ENCODE results near the gene LRMDA.

LRMDA gene

DNA sequence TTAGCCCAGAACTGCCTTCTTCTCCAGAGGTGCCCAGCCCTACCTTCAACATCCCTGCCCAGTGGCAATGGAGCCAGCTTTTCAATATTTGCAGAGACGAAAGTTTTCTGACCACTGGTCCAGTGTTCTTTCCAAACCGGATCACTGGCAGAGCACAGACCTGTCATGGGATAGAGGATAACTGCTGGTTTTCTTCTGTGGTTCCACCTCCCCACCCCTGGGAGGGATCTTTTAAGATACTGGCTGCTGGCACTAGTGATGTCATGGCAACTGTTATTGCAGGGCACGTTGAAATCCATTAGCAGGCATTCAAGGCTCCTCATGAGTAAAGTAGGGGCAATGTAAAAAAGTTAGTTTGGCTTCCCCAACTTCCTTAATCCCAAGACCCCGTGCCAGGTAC lies 387.1 kb downstream of the LRMDA start:
- DNase-seq (ENCODE audit: low read depth in 3 of 3) = no peak

DNA sequence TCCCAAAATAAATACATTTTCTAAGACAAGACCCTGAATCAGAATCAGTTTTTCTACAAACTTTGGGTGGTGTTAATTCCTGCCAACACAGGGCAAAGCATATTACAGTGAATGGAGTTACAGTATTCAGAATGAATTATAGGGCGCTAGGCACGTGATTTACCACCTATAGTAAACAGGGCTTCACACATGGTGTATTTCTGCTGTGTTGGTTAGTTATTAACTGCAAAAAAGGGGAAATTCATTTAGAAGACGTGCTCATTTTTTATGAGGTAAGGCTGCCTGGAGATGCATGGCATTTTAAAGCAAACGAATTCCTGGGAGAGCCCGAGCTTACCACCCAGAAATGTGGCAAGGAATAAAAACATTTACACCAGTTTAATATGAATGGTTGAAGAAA lies 393.8 kb downstream of the LRMDA start:
- no peak for DNase-seq (ENCODE audit: low read depth in 3 of 3)

DNA sequence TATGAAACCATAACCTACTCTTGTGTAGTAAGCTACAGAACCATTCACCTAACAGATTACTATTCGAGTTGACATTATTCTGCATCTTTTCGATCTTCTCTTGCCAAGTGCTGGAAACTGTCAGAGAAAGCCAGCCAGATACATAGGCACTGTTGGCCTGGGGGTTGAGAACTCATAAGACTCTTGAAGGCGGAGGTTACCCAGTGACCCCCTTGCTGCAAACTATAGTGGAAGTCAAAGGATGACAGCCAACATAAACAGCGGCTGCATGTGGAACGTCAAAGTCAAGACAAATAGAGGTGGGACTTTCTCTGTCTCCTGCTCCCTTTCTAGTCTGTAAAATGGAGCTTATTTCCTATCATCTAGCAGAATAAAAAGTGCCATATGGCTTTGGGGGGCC lies 394.2 kb downstream of the LRMDA start:
- DNase-seq (ENCODE audit: low read depth in 3 of 3) = no peak

DNA sequence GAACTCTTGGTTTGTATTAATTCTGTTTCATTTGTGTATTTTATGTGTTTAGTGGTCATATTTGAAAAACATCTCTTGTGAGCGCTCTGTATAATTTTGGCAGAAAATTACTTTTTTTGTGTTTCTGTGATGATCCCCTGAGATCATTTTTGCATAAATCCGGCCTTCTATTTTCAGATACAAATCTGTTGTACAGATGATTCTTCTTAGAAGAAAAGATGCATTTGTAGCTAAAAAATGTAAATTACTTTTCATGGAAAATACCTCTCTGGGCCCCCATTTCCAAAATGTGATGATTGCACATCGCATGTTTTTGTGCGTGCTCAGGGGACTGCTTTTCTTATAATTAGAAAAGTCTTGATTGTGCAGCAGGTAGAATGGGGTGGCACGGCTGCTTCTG lies 395.4 kb downstream of the LRMDA start:
- no peak for DNase-seq (ENCODE audit: low read depth in 3 of 3)

DNA sequence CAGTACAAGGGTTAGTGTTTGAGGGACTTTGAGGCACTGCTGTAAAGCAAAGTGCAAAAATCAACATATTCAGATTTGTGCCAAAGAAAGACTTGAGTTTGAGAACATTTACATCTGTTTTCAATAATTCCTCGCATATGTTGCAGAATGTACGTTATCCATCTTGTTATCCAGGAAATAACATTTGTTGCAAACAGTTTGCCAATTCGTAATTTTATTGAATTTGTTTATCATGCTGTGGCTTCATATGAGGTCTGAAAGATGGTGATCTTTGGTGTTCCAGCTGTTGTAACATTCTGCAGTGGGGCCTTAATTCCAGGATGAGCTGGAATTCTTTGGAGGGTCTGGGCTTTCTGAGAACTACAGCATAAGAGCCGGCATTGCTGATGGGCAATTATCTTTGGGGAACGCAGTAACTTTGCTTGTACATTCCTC lies 396.2 kb downstream of the LRMDA start:
- no peak for DNase-seq (ENCODE audit: low read depth in 3 of 3)

DNA sequence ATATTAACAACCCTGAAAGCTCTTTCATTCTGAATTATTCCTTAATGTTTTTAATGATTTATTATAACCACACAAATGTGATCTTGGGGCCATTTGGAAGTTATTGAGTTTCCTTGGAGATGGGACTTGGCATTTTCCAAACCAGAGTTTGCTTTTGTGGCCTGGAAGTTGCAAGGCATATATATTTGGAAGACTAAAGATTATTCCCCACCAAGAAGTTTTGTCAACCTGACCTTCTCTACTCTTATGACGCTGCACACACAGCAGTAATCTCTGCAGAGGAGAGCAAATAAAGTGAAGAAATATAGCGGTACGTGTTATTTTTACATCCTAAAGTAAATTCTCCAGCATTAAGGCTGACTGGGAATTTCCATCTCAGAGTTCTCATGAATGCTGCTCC lies 397.0 kb downstream of the LRMDA start:
- DNase-seq (ENCODE audit: low read depth in 3 of 3) = no peak

DNA sequence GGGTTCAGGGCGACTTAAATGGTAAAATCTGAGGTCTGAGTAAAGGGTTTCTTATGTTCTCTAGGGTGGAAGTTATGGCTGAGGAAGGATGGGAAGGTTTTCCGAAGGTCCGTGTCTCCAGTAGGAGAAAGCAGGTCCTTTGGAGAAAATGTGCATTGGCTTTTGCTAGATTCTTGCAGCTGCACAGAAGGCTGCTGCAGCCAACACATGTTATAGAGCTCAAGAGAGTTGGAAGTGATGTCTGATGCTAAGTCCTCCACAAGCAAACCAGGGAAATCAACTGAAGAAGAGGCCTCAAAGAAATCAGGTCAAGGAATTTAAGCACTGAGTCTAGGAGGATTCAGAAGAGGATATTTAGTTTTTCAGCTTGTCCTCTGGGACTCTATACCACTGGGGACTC lies 404.6 kb downstream of the LRMDA start:
- DNase-seq (ENCODE audit: low read depth in 3 of 3) = no peak

DNA sequence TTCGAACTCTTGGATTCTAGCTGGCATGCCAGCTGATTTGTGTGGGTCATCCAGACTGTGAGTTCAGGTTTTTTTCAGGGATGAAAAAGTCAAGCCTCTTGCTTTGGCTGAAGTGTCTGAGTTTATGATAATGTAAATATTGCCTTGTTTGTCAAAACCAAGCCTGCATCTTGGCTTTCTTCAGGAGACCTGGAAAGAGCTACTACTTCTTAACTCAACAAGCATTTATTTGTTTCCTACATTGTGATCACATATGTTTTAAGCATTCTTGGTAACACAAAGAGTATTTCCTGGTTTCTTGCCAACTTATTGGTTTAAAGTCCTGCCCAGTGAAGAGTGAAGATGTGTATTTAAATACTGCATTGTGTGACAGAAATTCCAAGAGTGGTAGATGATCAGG lies 407.1 kb downstream of the LRMDA start:
- DNase-seq (ENCODE audit: low read depth in 3 of 3) = no peak

DNA sequence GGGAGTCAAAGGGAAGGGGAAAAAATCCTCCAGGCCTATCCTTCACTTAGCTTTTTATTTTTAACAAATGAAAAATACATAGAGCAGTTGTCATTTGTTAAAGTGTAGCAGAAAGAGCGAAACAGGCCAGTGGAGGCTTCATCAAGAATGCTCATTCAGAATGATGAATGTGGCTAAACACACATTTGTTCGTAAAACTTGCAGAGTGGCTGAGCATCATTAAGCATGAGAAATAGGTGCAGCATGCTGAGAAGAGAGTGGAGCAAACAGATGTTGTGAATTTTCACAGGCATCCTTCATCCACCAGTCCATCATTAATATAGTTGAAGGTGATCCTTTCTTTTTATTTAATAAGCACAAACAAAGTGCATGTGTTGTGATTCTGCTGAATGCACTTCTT lies 407.6 kb downstream of the LRMDA start:
- no peak for DNase-seq (ENCODE audit: low read depth in 3 of 3)

DNA sequence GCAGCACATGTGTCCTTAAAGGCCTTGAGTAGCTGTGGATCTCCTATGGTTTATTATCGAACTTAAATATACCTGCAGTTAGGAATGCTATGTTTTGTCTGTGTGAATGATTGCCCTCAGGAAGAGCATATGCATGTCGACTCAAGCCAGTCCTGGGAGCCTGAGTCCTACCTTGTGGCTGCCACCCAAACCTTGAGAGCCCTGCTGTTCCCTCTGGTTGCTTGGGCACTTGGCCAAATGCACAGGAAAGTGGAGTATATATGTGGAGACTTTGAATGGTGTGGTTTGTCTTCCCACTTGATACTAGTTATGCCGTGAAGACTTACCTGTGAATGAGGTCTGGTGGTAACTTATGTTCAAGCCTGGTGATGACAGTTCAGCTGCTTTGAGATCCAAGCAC lies 409.8 kb downstream of the LRMDA start:
- DNase-seq (ENCODE audit: low read depth in 3 of 3) = no peak

DNA sequence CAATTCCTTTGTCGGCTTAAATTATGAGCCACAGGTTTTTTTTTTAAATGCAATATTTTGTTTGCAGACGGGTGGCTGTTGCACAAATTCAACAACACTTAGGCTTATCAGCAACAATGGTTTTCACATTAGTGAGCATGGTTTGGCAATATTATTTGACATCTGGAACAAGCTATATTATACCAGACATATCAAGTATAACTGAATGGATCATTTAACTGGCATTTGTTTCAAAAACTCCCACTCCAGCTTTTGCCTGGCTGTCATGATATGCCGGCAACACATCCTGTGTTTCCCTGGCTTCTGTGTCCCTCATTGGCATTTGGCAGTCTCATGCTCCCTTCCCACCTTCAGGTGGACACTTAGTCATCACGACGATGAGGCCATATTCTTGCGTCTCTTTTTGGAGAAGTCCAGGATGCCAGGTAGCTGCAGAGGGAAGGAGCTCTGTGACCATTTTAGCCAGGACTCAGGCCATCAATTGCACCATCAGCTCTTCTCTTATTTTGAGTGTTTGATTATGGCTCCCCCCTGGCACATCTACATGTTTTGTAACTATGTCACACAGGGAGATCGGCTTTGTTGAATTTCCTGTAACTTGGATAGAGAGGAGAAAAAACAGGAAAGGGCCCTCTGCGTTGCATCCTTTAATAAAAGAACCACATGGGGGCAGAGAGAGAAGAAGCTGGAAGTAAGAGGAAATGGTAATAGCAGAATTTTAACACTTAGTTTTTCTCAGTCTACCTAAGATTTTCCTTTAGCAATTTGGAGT lies 413.9 kb downstream of the LRMDA start:
- no peak for DNase-seq (ENCODE audit: low read depth in 3 of 3)

DNA sequence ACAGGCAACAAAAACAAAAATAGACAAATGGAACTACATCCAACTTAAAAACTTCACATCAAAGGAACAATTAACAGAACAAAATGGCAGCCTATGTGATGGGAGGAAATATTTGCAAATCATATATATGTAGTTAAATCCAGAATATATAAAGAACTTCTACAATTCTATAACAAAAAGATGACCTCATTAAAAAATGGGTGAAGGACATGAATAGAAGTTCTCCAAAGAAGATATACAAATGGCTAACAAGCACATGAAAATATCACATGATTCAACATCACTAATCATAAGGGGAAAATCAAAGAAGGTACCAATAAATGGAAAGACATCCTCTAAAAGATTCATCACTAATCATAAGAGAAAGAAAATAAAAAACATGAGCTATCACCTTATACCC lies 416.1 kb downstream of the LRMDA start:
- no peak for DNase-seq (ENCODE audit: low read depth in 3 of 3)

DNA sequence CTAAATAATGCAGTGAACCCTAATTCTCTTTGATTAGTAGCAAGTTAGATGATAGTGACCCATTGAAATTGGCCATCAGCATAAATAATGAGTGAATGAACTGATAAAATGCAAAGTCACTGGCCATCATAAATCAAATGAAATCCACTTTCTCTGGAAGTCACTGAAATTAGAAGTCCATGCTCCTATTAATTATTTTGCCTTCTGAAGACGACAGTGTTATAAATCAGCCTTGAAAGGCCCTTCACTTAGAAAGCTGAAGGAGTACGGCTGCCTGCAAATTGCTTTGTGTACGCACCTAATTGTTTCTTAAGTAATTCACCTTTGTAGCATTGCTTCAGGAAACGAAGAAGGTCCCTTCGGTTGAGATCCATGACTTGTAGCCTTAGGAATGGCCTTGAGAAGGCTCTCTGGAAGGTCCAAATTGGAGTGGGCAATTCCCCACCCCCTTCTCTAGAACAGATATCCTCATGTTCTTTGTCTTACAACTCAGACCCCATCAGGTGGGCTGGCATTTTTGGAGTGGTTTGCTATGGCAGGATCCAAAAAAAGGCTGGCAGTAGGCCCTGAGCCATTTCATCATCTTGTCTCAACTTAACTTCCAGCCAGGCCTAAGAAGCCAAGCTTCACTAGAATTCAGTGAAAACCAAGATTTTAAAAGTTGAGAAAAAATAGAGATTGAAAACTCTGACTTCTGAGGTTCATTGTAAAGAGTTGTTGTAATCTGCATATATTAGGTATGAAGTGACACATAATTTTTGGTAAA lies 420.3 kb downstream of the LRMDA start:
- DNase-seq (ENCODE audit: low read depth in 3 of 3) = no peak

DNA sequence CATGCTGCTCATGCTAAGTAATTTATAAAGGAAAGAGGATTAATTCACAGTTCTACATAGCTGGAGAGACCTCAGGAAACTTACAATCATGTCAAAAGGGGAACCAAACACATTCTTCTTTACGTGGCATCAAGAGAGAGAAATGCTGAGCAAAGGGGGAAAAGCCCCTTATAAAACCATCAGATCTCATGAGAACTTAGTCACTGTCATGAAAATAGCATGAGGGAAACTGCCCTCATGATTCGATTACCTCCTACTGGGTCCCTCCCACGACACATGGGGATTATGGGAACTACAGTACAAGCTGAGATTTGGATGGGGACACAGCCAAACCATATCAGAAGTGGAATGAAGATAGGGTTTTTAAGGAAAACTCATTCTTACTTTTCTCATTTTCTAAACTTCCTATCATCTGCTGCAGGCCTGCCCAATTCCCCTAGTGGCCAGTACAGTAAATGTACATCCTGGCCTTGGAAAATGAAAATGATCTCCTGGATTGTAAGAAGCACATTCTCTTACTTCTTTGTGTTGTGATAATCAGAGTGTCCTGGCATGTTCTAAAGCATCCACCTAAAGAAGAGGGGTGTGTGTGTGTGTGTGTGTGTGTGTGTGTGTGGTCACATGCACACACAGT lies 421.5 kb downstream of the LRMDA start:
- DNase-seq (ENCODE audit: low read depth in 3 of 3) = no peak

DNA sequence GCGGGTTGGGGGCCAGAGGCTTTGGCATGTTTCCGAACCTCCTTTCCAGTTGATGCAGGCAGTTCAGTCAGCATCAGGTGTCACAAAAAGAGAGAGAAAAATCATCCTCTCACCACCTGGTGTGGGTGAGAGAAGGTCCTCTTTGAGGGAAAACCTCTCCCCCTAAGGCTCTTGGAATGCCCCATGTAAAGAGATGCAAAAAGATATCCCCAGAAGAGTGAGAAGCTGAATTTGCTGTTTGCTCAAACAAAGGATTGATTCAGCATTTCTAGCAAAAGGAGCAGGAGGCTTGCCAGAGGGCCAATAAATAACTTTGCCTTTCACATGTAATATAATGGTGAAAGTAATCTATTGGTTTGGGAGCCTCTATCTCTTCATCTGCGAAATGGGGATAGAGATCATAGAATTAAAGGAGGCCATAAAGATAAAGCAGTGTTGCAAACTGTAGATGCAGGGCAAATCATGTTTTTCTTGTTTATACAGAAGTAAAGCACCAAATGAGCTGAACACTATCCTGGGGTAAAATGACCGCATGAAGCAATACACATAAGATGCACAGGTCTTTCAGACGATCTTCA lies 425.9 kb downstream of the LRMDA start:
- DNase-seq (ENCODE audit: low read depth in 3 of 3) = no peak

DNA sequence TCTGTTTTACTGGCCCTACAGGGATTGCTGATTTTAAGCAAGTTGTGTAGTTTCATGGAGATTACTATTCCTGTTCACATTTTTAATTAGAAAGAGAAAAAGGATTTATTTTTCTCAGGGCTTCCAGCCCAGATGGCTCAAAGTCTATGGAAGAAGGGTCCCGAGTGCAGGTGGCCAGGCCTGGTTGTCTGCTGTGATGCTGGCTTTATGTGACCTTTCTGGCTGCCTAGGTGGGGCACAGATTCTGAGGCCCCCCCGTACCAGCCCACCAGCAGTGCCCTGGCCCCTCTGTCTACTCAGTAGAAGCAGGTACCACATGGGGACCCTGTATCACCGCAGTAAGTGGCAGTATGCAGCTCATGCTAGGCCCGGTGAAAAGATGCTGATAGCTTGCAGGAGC lies 426.5 kb downstream of the LRMDA start:
- no peak for DNase-seq (ENCODE audit: low read depth in 3 of 3)

DNA sequence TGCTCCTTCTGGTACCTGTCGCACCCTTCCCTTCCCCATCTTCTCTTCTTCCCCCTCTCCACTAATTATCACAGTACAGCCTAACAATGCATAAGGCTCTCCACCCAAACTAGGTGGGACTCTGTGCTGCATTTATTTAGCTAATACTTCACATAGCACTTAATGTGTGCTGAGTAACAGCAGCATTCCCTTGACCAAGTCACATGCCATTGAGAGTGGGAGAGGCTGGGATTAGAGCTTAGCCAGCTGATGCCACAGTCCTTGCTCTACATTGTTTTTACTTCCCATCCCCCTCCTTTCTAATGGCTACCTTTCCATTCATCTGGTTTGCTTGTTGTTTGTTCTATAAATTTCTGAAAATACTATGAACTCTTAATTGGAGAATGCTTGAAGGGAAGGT lies 426.9 kb downstream of the LRMDA start:
- DNase-seq (ENCODE audit: low read depth in 3 of 3) = no peak

DNA sequence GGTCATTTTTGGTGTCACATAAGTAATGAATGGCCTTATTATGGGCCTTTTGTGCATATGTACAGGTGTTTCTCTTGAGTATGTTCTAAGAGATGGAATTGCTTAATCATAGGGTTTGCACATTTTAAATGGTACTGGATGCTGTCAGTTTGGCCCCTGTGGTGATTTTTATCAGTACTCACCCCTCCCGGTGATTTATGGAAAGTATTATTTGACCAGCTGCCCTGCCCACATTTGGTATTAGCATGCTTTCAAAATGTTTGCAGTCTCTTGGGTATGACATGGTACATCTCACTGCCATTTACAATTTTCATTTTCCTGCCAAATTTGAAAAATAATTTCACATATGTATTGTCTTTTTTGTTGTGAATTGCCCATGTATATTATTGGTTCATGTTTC lies 427.7 kb downstream of the LRMDA start:
- no peak for DNase-seq (ENCODE audit: low read depth in 3 of 3)

DNA sequence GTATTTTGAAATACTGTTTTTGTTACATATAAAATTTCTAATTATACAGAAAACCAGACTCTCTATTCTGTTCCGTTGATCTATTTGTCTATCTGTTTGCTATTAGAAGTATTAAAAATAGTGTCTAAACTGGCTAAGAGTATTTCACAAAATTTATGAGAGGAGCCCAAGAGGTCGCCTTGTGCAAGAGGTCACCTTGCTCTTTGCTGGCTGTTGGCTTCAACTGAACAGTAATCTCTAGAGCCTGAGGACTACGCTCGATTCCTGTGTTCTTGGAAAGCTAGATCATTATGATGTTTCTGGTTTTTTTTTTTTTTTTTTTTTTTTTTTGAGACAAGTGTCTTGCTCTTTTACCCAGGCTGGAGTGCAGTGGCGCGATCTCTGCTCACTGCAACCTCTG lies 428.6 kb downstream of the LRMDA start:
- no peak for DNase-seq (ENCODE audit: low read depth in 3 of 3)

DNA sequence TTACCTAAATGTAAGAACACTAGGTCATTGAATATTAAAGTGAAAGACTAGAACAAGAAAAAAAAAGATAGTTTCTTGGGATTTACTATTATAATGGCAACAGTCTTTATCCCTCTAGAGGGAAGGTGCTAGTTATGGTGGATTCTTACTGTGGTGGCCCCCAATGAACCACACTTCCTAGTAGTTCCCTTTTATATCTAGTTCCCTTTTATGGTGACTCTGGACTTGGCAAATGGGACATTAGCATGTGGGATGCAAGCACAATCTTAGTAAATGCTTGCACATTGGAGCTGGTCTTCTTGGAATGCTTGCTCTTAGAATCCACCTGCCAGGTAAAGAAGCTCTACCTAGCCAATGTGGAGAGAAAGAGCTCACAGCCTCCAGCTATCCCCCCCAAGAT lies 430.2 kb downstream of the LRMDA start:
- no peak for DNase-seq (ENCODE audit: low read depth in 3 of 3)

DNA sequence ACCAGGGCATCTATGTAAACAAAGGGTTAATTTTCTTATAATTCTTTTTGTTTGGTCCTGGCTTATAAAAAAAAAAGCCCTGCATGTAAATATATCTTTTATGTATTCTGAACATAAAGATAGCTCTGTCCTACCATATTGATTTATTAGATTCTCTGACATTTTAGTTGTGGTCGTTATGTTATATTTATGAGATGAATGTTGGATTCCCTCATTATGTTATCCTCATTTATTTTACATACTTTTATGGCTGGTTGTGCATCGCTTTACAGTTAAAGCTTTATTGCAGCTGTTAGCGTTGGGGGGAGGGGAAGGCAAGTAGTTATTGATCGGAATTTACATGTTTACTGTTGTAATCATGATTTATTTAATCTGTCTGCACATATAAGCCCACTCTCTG lies 431.5 kb downstream of the LRMDA start:
- no peak for DNase-seq (ENCODE audit: low read depth in 3 of 3)

DNA sequence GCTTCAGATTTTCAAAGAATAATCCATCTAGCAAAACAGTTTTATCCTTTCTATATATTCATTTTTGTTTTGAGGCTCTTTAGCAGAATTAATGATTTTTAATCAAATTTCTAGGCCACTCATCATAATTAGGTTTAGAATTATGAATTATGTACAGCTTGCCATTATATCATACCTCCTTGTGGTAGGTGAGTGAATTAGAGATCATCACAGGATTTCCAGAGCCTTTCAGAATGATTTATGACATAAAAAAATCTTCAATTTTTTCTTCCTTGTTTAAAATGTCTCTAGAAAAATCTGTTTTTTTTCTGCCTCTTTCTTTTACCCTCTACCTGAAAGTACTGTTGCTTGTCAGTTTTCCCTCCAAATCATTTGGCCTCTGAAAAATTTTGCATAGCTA lies 433.3 kb downstream of the LRMDA start:
- no peak for DNase-seq (ENCODE audit: low read depth in 3 of 3)
